Right forelimb (tissue), 1 donor: ENCODE data around the gene WDR12.
"Not testable (repeated sequence)": the region's sequence is repeated elsewhere in the genome, so short reads cannot be mapped to it uniquely, and the experiment has no call there.

ENCODE experiments used
- DNase-seq: peaks from one replicate; pipeline ENCODE4 v3.0.0-alpha.2; 2018

Gene WDR12

DNA sequence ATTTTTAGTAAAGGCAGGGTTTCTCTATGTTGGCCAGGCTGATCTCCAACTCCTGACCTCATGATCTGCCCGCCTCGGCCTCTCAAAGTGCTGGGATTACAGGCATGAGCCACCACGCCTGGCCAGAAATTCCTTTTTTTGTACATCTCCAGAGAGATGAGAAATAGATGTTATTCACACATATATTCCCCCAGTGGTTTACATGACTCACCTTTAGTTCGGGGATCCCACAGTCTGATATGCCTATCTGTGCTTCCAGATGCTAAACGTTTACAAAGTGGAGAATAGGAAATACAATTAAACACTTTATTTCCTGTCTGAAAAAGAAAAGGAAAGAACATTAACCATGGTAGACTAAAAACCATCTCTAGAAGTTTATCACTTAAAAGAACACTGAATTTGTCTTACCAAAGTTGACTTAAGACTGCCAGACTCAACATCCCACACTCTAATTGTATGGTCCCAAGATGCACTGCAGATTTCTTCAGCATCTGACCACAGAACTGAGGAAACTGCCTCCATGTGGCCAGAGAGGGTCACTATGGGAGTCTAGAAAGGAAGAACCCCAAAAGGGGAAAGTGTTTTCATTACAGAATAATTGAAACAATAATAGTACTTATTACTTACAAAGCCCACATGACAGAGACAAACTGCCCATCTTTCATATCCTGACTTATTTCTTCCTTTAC lies 27.3 kb downstream of the WDR12 start:
- DNase-seq: no peak

DNA sequence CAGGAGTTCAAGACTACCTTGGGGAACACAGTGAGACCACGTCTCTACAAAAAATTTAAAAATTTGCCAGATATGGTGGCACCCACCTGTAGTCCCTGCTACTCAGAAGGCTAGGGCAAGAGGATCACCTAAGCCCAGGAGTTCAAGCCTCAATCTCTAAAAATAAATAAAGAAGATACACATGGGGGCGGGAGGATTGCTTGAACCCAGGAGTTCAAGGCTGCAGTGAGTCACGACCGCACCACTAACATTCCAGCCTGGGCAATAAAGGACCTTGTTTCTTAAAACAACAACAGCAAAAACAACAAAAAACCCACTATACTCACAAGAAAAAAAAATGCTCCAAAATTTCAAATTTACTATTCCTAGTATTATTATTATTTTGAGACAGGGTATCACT lies 29.9 kb downstream of the WDR12 start:
- DNase-seq: no peak

DNA sequence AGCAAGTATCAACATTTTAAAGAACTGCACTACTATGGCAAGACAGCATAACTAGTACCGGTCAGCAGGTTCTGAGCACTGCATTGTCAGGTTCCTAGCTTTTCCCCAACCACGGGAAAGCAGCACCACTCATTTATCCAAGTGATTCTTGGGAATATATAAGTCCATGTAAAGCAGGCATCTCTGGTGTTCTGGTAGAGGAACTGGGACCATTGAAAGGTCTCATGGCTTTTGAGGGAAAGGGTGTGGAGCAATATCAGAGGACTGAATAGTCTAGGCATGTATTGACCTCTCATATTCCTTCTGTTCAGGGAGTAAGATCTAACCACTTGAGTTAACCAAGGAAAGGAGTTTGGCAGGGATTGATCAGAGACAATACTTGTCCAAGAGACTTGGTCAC lies 33.8 kb downstream of the WDR12 start:
- no peak for DNase-seq

DNA sequence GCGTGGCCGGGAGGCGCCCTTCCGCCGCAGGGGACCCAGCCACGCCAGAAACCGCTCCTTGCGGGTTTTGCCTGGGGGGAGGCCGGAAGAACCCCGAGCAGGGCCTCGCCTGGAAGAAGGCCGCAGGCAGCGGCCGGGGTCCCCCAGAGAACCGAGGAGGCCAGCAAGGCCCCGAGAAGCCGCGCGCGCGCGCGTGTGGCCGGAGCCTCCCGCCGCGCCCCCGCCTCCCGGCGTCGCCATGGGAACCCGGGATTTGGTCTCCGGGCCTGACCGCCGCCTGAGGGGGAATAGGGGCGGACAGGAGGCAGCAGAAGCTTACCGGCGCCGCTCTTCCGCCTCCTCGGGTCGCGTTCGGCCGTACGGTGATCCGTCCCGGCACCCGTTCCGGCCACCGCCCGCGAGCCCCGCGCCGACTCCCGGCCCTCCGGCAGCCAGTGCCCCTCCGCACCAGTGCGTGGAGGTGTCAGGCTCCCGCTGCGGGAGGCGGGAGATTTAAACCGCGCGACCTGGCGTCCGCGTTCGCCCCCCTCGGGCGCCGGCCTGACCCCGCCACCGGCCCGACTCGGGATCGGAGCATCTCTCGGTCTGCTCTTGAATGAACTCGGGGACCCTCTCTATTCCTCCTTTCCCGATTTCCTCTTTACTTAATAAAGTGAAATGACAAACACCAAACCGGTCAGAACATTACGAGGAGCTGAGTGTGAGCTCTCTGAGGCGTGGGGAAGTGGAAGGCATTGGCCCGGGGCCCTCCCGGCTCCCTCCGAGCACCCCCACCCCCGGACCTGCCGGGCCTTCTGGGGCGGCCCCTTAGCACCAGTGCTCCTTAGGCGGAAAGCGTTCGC lies 40.0 kb downstream of the WDR12 start, which contains the start of gene ICA1L:
Gene ICA1L, minus strand, starts transcription at position 467 of the 842 bp plus-strand sequence. CDS start 42,757 bp downstream, outside the sequence.
- peak; percentile 90 for DNase-seq

DNA sequence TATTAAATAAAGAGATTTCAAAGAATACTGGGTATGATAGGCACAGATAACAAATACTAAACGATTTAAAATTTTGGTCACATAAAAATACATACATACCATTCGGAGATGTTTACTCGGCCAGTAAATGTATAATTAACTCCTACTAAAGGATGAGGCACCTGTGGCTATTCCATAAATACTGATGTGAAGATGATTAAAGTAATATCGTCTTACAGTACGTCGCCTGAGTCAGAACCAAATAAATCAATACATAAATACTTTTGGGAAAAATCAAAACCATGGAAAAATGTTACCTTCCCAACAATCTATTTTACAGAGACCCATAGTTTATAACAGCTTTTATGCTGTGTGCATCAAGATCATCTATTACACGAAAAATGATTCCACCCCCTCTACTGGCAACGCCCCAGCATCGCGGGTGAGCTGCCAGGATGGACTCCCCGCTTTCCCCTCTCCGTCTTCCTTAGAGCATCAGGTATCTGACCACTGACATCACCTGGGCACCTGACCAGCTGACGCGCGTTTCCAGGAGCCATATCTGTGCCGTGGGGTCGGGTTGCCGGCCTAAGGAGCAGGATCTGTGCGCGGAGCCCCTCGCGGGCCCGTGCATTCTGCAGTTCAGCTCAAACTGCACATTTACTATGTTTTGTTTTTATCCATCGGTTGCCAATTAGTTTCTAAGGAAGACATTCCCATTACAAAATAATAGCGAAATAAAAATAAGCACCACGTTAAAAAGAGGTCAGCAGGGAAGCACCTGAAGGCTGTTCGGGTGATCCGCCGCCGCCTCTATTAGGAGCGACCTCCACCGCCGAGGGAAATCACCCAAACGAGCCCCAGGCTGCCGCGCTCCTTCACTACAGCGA lies 40.8 kb downstream of the WDR12 start:
- peak; percentile 85 for DNase-seq

DNA sequence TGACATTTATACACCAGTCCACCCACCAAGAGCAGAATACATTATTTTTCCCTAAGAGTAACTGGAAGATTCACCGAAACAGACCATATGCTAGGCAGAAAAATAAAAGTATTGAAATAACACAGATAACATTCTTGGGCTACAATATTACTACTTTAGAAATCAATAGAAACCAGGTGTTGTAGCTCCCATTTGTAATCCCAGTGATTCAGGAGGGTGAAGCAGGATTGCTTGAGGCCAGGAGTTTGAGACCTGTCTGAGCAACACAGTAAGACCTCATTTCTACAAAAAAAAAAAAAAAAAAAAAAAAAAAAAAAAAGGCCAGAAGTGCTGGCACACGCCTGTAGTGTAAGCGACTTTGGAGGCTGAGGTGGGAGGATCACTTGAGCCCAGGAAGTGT lies 49.5 kb downstream of the WDR12 start:
- no peak for DNase-seq

DNA sequence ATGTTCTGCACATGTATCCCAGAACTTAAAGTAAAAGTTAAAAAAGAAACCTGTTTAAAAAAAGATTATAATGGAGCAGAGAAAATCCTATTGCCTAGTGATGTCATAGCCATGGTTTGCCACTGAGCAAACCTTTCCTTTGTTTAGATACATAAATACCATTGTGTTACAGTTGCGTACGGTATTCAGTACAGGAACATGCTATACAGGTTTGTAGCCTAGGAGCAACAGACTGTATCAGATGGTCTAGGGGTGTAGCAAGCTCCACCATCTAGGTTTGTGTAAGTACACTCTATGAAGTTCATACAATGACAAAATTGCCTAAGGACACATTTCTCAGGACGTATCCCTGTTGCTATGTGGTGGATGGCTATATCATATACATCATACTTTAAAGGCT lies 52.9 kb downstream of the WDR12 start:
- DNase-seq: no peak

DNA sequence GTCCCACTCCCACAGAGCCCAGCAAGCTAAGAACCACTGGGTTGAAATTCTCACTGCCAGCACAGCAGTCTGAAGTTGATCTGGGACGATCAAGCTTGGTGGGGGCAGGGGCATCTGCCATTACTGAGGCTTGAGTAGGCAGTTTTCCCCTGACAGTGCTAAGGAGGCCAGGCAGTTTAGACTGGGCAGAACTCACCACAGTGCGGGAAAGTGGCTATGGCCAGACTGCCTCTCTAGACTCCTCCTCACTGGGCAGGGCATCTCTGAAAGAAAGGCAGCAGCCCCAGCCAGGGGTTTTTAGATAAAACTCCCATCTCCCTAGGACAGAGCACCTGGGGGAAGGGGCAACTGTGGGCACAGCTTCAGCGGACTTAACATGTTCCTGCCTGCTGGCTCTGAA lies 62.1 kb downstream of the WDR12 start:
- not testable (repeated sequence) for DNase-seq

DNA sequence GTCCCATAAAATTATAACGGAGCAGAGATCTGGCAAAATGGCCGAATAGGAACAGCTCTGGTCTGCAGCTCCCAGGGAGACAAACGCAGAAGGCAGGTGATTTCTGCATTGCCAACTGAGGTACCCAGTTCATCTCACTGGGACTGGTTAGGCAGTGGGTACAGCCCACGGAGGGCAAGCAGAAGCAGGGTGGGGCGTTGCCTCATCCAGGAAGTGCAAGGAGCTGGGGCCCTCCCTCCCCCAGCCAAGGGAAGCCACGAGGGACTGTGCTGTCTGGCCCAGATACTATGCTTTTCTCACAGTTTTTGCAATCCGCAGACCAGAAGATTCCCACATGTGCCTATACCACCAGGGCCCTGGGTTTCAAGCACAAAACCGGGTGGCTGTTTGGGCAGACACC lies 62.7 kb downstream of the WDR12 start:
- DNase-seq: no peak

DNA sequence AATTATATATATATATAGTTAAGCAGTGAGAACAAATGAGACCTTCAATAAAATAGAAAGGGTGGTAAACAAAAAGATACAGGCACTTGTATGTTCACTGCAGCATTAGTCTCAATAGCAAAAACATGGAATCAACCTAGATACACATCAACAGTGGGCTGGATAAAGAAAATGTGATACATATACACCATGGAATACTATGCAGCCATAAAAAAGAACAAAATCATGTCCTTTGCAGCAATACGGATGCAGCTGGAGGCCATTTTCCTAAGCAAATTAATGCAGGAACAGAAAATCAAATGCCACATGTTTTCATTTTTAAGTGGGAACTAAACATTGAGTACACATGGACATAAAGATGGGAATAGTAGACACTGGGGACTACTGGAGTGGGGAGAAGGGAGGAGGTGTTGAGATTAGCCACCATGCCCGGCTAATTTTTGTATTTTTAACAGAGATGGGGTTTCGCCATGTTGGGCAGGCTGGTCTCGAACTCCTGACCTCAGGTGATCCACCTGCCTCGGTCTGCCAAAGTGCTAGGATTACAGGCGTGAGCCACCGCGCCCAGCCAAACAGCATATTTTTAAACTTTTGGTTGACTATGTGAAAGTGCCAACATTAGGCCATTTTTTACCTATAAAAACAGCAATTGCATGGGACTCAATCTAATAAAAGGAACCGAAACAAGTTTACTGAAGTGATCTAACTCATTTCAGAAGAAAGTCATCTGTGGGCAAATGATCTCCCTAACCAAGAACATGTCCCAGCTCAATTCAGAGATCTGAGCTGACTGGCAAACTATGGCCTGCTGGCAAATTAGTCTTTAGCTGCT lies 63.6 kb downstream of the WDR12 start:
- no peak for DNase-seq

DNA sequence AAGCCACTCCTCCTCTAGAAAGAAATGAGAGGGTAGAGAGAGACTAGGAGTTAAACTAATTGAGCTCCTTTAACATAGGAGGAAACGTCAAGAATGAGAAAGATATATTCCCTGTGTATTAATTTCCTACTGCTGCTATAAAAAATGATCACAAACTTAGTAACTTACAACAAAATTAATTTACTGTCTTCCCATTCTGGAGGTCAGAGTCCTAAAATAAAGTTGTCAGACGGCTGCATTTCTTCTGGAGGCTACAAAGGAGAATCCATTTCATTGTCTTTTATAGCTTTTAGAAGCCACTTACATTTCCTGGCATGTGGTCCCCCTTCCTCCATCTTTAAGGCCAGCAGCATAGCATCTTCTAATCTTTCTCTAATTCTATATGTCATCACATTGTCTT lies 66.8 kb downstream of the WDR12 start:
- no peak for DNase-seq

DNA sequence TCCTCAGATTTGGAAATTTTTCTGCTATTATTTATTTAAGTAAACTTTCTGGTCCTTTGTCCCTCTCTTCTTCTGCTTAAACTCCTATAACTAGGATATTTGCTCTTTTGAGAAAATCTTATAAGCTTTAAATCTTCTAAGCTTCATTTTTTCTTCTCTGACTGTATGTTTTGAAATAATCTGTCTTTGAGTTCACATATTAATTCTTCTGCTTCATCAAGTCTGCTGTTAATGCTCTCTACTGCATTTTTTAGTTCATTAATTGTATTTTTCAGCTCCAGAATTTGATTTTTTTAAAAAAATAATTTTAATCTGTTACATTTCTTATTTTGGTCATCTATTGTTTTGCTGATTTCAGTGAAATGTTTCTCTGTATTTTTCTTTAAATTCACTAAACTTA lies 68.8 kb downstream of the WDR12 start:
- no peak for DNase-seq

DNA sequence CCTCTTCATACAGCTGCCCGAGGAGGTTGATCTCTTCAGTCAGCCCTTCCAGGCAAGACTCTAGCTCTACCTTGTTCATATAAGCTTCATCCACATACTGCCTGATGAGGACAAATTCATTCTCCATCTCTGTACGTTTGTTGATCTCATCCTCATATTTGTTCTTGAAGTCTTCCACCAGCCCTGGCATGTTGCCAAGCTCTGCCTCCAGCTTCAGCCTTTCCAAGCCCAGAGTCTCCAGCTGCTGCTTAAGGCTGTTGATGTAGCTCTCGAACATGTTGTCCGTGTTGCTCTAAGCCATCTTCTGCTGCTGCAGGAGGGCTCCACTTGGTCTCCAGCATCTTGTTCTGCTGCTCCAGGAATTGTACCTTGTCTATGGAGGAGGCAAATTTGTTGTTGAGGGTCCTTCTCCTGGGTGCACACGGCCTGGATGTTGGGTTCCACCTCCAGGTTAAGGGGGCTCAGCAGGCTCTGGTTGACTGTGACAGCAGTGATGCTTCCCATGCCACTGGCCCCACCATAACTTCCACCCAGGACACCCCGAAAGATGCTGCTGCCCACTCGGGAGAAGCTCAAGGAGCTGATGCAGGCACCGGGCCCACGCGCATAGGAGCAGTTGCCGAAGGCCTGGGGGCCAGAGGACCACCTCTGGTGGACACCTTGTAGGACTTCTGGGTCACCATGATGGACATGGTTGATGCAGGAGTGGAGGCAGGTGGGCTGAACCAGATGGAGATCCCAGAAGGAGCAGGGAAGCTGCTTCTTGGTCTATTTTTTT lies 70.2 kb downstream of the WDR12 start:
- DNase-seq: no peak

DNA sequence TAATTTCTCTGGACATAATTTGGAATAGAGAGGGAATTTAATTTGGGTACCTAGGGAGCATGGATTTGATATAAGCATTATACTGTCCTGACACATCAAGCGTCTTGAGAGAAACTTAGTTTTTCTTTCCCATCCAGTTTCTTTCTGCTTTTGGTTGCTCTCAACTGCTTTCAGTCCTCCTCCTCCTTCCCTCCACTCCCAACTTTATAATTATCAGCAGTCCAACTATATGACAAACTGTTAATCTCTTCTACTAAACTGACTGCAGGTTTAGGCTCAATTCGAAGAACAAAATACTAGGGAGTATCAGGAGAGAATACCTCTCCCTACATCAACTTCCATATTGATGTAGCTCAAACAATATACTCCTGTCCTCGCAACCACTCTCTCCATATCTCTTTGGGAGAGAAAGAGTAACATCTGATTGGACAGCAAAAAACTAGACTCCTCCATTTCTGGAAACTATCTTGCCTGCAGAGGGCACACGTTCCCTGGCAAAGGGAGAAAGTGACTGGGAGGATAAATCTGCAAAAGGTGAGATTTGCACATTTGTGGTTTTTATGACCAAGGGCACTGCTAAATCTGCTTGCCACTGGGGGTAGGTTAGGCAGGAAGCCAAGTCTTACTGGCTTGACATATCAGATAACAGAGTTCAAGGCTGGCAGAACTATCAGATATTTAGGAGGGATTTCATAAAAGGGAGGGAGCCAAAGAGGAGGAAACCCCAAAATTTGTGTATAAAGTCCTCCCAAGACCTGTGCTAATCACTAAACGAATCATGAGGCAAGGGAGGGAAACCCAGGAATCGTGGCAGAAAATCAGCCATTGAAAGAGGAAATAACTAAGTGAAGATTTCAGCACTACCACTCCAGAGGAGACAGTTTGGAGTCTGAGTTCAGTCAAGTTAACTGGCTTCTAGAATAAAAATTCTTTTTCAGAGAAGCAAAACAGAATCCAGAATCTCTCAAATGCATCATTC lies 79.9 kb downstream of the WDR12 start:
- DNase-seq: no peak

DNA sequence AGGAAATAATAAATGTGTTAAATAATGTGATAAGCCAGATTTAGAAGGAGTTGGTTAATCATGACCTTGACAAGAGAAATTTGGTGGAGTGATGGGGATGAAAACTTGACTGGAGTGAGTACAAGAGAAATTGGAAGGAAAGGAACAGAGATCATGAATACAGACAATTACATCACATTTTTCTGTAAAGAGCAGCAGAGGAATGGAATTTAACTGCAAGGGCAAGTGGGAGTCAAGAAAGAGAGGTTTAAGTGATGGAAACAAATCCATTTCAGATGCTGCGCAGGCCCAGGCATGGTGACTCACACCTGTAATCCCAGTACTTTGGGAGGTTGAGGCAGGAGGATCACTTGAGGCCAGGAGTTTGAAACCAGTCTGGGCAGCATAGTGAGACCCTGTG lies 86.6 kb downstream of the WDR12 start:
- DNase-seq: no peak
